Measurements from ENCODE around the gene LRRC7. TPM values are rescaled to one million over a fixed set of nuclear protein-coding genes. Genes with fewer than 3 reads are reported as not detected.
"Not testable (repeated sequence)": the region's sequence is repeated elsewhere in the genome, so short reads cannot be mapped to it uniquely, and the experiment has no call there.

The LRRC7 gene
- total and polyA plus RNA-seq, 2 experiments from 2014 or later = 0.99 to 1.8 TPM

GRCh38 chr1:69920426-69920825 lies 352.7 kb downstream of the LRRC7 start:
- H2AFZ ChIP-seq = no peak overlapping the region
- H3K36me3 ChIP-seq (replicated peaks; ENCODE audit: insufficient read depth, low read depth) = no peaks in the 10 kb centered on the region
- TF ChIP-seq CTCF (IDR thresholded peaks at IDR 0.05; ENCODE audit: poor library complexity) = no peak
- TF ChIP-seq EZH2phosphoT487 (IDR thresholded peaks at IDR 0.05; ENCODE audit: low read depth, severe bottlenecking, unreplicated experiment) = no peak
- no peak for TF ChIP-seq EZH2 (IDR thresholded peaks at IDR 0.05; ENCODE audit: borderline replicate concordance)
- no peaks in the 10 kb centered on the region for H3K27me3 ChIP-seq
- H3K4me3 ChIP-seq = no peak overlapping the region
- no peak overlapping the region for H3K4me2 ChIP-seq
- H3K9me3 ChIP-seq (ENCODE audit: low read depth) = no peaks in the 10 kb centered on the region
- DNase-seq (ENCODE audit: low spot score) = no peak
- H3K9me2 ChIP-seq (replicated peaks; ENCODE audit: insufficient read depth) = no peaks in the 10 kb centered on the region
- 92% methylated on average over 1 of the region's 1 CpG for WGBS (ENCODE audit: low lambda C conversion rate, missing lambda C conversion rate)
- H3K27ac ChIP-seq = no peak overlapping the region
- no peaks in the 10 kb centered on the region for H3K4me1 ChIP-seq (ENCODE audit: insufficient read depth)
- H4K20me1 ChIP-seq (ENCODE audit: insufficient read depth, poor library complexity, severe bottlenecking) = no peaks in the 10 kb centered on the region
- H3K79me2 ChIP-seq = no peaks in the 10 kb centered on the region

- no peaks in the 10 kb centered on the region for H3K27me3 ChIP-seq
- no peaks in the 10 kb centered on the region for H3K36me3 ChIP-seq (replicated peaks; ENCODE audit: insufficient read depth, low read depth)
- TF ChIP-seq EZH2phosphoT487 (IDR thresholded peaks at IDR 0.05; ENCODE audit: low read depth, severe bottlenecking, unreplicated experiment) = no peak
- TF ChIP-seq EZH2 (IDR thresholded peaks at IDR 0.05; ENCODE audit: borderline replicate concordance) = no peak
- no peak for TF ChIP-seq CTCF (IDR thresholded peaks at IDR 0.05; ENCODE audit: poor library complexity)
- H4K20me1 ChIP-seq (ENCODE audit: insufficient read depth, poor library complexity, severe bottlenecking) = no peaks in the 10 kb centered on the region
- no peak overlapping the region for H3K4me3 ChIP-seq
- no peaks in the 10 kb centered on the region for H3K4me1 ChIP-seq (ENCODE audit: insufficient read depth)
- H3K27ac ChIP-seq = no peak overlapping the region
- H3K9me3 ChIP-seq (ENCODE audit: low read depth) = no peaks in the 10 kb centered on the region
- no peak overlapping the region for H2AFZ ChIP-seq
- no peak overlapping the region for H3K4me2 ChIP-seq
- H3K9me2 ChIP-seq (replicated peaks; ENCODE audit: insufficient read depth) = no peaks in the 10 kb centered on the region
- no peaks in the 10 kb centered on the region for H3K79me2 ChIP-seq
- no peak for DNase-seq (ENCODE audit: low spot score)
Measured at GRCh38 chr1:69921486-69921885, 353.8 kb downstream of the LRRC7 start.

- not testable (repeated sequence) for H3K79me2 ChIP-seq; H3K9me3 ChIP-seq (ENCODE audit: low read depth); H3K4me3 ChIP-seq; H4K20me1 ChIP-seq (ENCODE audit: insufficient read depth, poor library complexity, severe bottlenecking); H2AFZ ChIP-seq; H3K4me1 ChIP-seq (ENCODE audit: insufficient read depth); H3K27me3 ChIP-seq; H3K9me2 ChIP-seq (replicated peaks; ENCODE audit: insufficient read depth); H3K4me2 ChIP-seq; H3K36me3 ChIP-seq (replicated peaks; ENCODE audit: insufficient read depth, low read depth); DNase-seq (ENCODE audit: low spot score); H3K27ac ChIP-seq
- WGBS (ENCODE audit: low lambda C conversion rate, missing lambda C conversion rate) = 87% methylated on average over 14 of the region's 14 CpGs
Measured at GRCh38 chr1:69928234-69928633, 360.5 kb downstream of the LRRC7 start.

- Histone ChIP-seq H2AFZ (no peak overlapping the region), H3K9me3 (ENCODE audit: low read depth) (no peaks in the 10 kb centered on the region), H3K9me2 (replicated peaks; ENCODE audit: insufficient read depth) (no peaks in the 10 kb centered on the region), H3K4me3 (no peak overlapping the region), H3K27ac (no peak overlapping the region), H3K27me3 (no peaks in the 10 kb centered on the region), H3K4me2 (no peak overlapping the region), H3K36me3 (replicated peaks; ENCODE audit: insufficient read depth, low read depth) (no peaks in the 10 kb centered on the region), H3K79me2 (no peaks in the 10 kb centered on the region), H3K4me1 (ENCODE audit: insufficient read depth) (no peaks in the 10 kb centered on the region), H4K20me1 (ENCODE audit: insufficient read depth, poor library complexity, severe bottlenecking) (no peaks in the 10 kb centered on the region)
- 82% methylated on average over 2 of the region's 2 CpGs for WGBS (ENCODE audit: low lambda C conversion rate, missing lambda C conversion rate)
- no peak for DNase-seq (ENCODE audit: low spot score)
- TF ChIP-seq CTCF (IDR thresholded peaks at IDR 0.05; ENCODE audit: poor library complexity) (no peak), EZH2phosphoT487 (IDR thresholded peaks at IDR 0.05; ENCODE audit: low read depth, severe bottlenecking, unreplicated experiment) (no peak), EZH2 (IDR thresholded peaks at IDR 0.05; ENCODE audit: borderline replicate concordance) (no peak)
Measured at GRCh38 chr1:69929308-69930057, 361.8 kb downstream of the LRRC7 start.
